Measurements from ENCODE around the gene LY6G5B. TPM values are rescaled to one million over a fixed set of nuclear protein-coding genes. Genes with fewer than 3 reads are reported as not detected.

Gene LY6G5B
- total RNA-seq, 1 donor = 4.5 TPM

GRCh38 chr6:31701666-31702404, 32.1 kb downstream of the LY6G5B start:
- peak overlapping the region; percentile 98 for H3K4me3 ChIP-seq (ENCODE audit: low read depth, low read length)
- no peak for TF ChIP-seq CTCF (IDR thresholded peaks at IDR 0.05; ENCODE audit: insufficient read depth, low read length)
- peak; percentile 49 for DNase-seq (ENCODE audit: low read depth)

- no peak for DNase-seq (ENCODE audit: low read depth)
Observed at GRCh38 chr6:31702405-31702818, 32.6 kb downstream of the LY6G5B start.

GRCh38 chr6:31702819-31703716, 33.3 kb downstream of the LY6G5B start, which contains the start of gene ABHD16A:
ABHD16A (minus strand) TSS chr6:31703324; CDS start chr6:31703281, 43 bp downstream.
- peak within 1 kb of the TSS; percentile 98 for H3K4me3 ChIP-seq (ENCODE audit: low read depth, low read length)
- no peak for TF ChIP-seq CTCF (IDR thresholded peaks at IDR 0.05; ENCODE audit: insufficient read depth, low read length)
- DNase-seq (ENCODE audit: low read depth) = peak; percentile 99

More at GRCh38 chr6:31702405-31702818, 32.6 kb downstream of the LY6G5B start:
- H3K4me3 ChIP-seq (ENCODE audit: low read depth, low read length) = peak overlapping the region; percentile 98
- TF ChIP-seq CTCF (IDR thresholded peaks at IDR 0.05; ENCODE audit: insufficient read depth, low read length) = no peak

GRCh38 chr6:31705931-31706330, 36.2 kb downstream of the LY6G5B start:
- H3K4me3 ChIP-seq (ENCODE audit: low read depth, low read length) = no peak overlapping the region
- DNase-seq (ENCODE audit: low read depth) = no peak

GRCh38 chr6:31706599-31706998, 36.8 kb downstream of the LY6G5B start, which contains the start of gene LY6G6F:
LY6G6F (plus strand) TSS chr6:31706866; CDS start chr6:31706907, 41 bp downstream.
- no peak for DNase-seq (ENCODE audit: low read depth)
- TF ChIP-seq CTCF (IDR thresholded peaks at IDR 0.05; ENCODE audit: insufficient read depth, low read length) = no peak
- H3K4me3 ChIP-seq (ENCODE audit: low read depth, low read length) = no peak within 1 kb of the TSS

More at GRCh38 chr6:31705931-31706330, 36.2 kb downstream of the LY6G5B start:
- no peak for TF ChIP-seq CTCF (IDR thresholded peaks at IDR 0.05; ENCODE audit: insufficient read depth, low read length)

GRCh38 chr6:31707701-31708100, 37.9 kb downstream of the LY6G5B start:
- no peak for DNase-seq (ENCODE audit: low read depth)
- H3K4me3 ChIP-seq (ENCODE audit: low read depth, low read length) = no peak overlapping the region
- TF ChIP-seq CTCF (IDR thresholded peaks at IDR 0.05; ENCODE audit: insufficient read depth, low read length) = no peak

All from fibroblast of the aortic adventitia (primary cell).